ENCODE results near the gene FRMD6. TPM values are rescaled to one million over a fixed set of nuclear protein-coding genes. Genes with fewer than 3 reads are reported as not detected.
"Not testable (repeated sequence)": the region's sequence is repeated elsewhere in the genome, so short reads cannot be mapped to it uniquely, and the experiment has no call there.

Gene FRMD6
- total RNA-seq, 1 donor from 2014 or later = 5.9 TPM

GRCh38 chr14:51743588-51744000 is 91.9 kb downstream of the FRMD6 start:
- H3K4me3 Mint-ChIP-seq = no peak overlapping the region
- no peaks in the 10 kb centered on the region for H3K36me3 Mint-ChIP-seq (ENCODE audit: low read depth)
- no peaks in the 10 kb centered on the region for H3K27me3 Mint-ChIP-seq (ENCODE audit: insufficient read depth)
- H3K4me1 Mint-ChIP-seq (ENCODE audit: low read depth) = no peaks in the 10 kb centered on the region
- no peak overlapping the region for H3K27ac Mint-ChIP-seq
- intact Hi-C loops (cut with micrococcal nuclease) = loop anchor here (1.0 to 5.0 kb wide), 3 partner anchors 67 to 789 kb away; partner anchors contain the start of gene FRMD6
- H3K9me3 Mint-ChIP-seq = no peaks in the 10 kb centered on the region
- no peak for DNase-seq (ENCODE audit: low spot score)

- Mint-ChIP-seq H3K4me1 (ENCODE audit: low read depth) (no peaks in the 10 kb centered on the region), H3K27ac (no peak overlapping the region), H3K9me3 (no peaks in the 10 kb centered on the region), H3K4me3 (no peak overlapping the region), H3K27me3 (ENCODE audit: insufficient read depth) (no peaks in the 10 kb centered on the region), H3K36me3 (ENCODE audit: low read depth) (no peaks in the 10 kb centered on the region)
- peak; percentile 21 for DNase-seq (ENCODE audit: low spot score)
- intact Hi-C loops (cut with micrococcal nuclease) = loop anchor here (2.0 to 5.0 kb wide), 2 partner anchors 102 to 788 kb away; no protein-coding TSS in a partner anchor
Observed at GRCh38 chr14:51744372-51745130, 92.8 kb downstream of the FRMD6 start.

GRCh38 chr14:51746823-51747222 is 95.1 kb downstream of the FRMD6 start:
- intact Hi-C loops (cut with micrococcal nuclease) = not testable (repeated sequence)
- peak; percentile 27 for DNase-seq (ENCODE audit: low spot score)

GRCh38 chr14:51750542-51750941 is 98.8 kb downstream of the FRMD6 start:
- no peak for DNase-seq (ENCODE audit: low spot score)
- intact Hi-C loops (cut with micrococcal nuclease) = no loop called here
- Mint-ChIP-seq H3K4me1 (ENCODE audit: low read depth) (no peaks in the 10 kb centered on the region), H3K4me3 (no peak overlapping the region), H3K36me3 (ENCODE audit: low read depth) (no peaks in the 10 kb centered on the region), H3K9me3 (no peaks in the 10 kb centered on the region), H3K27me3 (ENCODE audit: insufficient read depth) (no peaks in the 10 kb centered on the region), H3K27ac (no peak overlapping the region)

More at GRCh38 chr14:51746823-51747222, 95.1 kb downstream of the FRMD6 start:
- not testable (repeated sequence) for H3K4me1 Mint-ChIP-seq (ENCODE audit: low read depth); H3K27ac Mint-ChIP-seq; H3K36me3 Mint-ChIP-seq (ENCODE audit: low read depth); H3K9me3 Mint-ChIP-seq; H3K4me3 Mint-ChIP-seq; H3K27me3 Mint-ChIP-seq (ENCODE audit: insufficient read depth)

- H3K4me3 Mint-ChIP-seq; H3K9me3 Mint-ChIP-seq; H3K27me3 Mint-ChIP-seq (ENCODE audit: insufficient read depth); H3K36me3 Mint-ChIP-seq (ENCODE audit: low read depth); intact Hi-C loops (cut with micrococcal nuclease); DNase-seq (ENCODE audit: low spot score); H3K4me1 Mint-ChIP-seq (ENCODE audit: low read depth); H3K27ac Mint-ChIP-seq: not testable (repeated sequence)
Observed at GRCh38 chr14:51751611-51752345, 100.1 kb downstream of the FRMD6 start.

GRCh38 chr14:51757756-51758155 is 106.0 kb downstream of the FRMD6 start:
- H3K9me3 Mint-ChIP-seq; H3K4me1 Mint-ChIP-seq (ENCODE audit: low read depth); H3K36me3 Mint-ChIP-seq (ENCODE audit: low read depth); H3K4me3 Mint-ChIP-seq; intact Hi-C loops (cut with micrococcal nuclease); H3K27ac Mint-ChIP-seq; DNase-seq (ENCODE audit: low spot score); H3K27me3 Mint-ChIP-seq (ENCODE audit: insufficient read depth): not testable (repeated sequence)

- Mint-ChIP-seq H3K36me3 (ENCODE audit: low read depth) (no peaks in the 10 kb centered on the region), H3K9me3 (no peaks in the 10 kb centered on the region), H3K4me1 (ENCODE audit: low read depth) (peaks cover 9% of the 10 kb centered on the region), H3K27me3 (ENCODE audit: insufficient read depth) (peaks cover 13% of the 10 kb centered on the region), H3K4me3 (no peak overlapping the region), H3K27ac (no peak overlapping the region)
- DNase-seq (ENCODE audit: low spot score) = no peak
- intact Hi-C loops (cut with micrococcal nuclease) = no loop called here
Observed at GRCh38 chr14:51759950-51760349, 108.2 kb downstream of the FRMD6 start.

- DNase-seq (ENCODE audit: low spot score); H3K4me3 Mint-ChIP-seq; H3K36me3 Mint-ChIP-seq (ENCODE audit: low read depth); H3K27me3 Mint-ChIP-seq (ENCODE audit: insufficient read depth); intact Hi-C loops (cut with micrococcal nuclease); H3K27ac Mint-ChIP-seq; H3K9me3 Mint-ChIP-seq; H3K4me1 Mint-ChIP-seq (ENCODE audit: low read depth): not testable (repeated sequence)
Observed at GRCh38 chr14:51765726-51766125, 114.0 kb downstream of the FRMD6 start.

- intact Hi-C loops (cut with micrococcal nuclease); H3K36me3 Mint-ChIP-seq (ENCODE audit: low read depth); DNase-seq (ENCODE audit: low spot score); H3K9me3 Mint-ChIP-seq; H3K4me1 Mint-ChIP-seq (ENCODE audit: low read depth); H3K27me3 Mint-ChIP-seq (ENCODE audit: insufficient read depth); H3K4me3 Mint-ChIP-seq; H3K27ac Mint-ChIP-seq: not testable (repeated sequence)
Observed at GRCh38 chr14:51766586-51766985, 114.9 kb downstream of the FRMD6 start.

GRCh38 chr14:51769261-51769660 is 117.6 kb downstream of the FRMD6 start:
- H3K27me3 Mint-ChIP-seq (ENCODE audit: insufficient read depth); H3K9me3 Mint-ChIP-seq; H3K36me3 Mint-ChIP-seq (ENCODE audit: low read depth); H3K4me1 Mint-ChIP-seq (ENCODE audit: low read depth); H3K4me3 Mint-ChIP-seq; intact Hi-C loops (cut with micrococcal nuclease); DNase-seq (ENCODE audit: low spot score); H3K27ac Mint-ChIP-seq: not testable (repeated sequence)

GRCh38 chr14:51774209-51774608 is 122.5 kb downstream of the FRMD6 start:
- Mint-ChIP-seq H3K4me3 (no peak overlapping the region), H3K4me1 (ENCODE audit: low read depth) (no peaks in the 10 kb centered on the region), H3K9me3 (no peaks in the 10 kb centered on the region), H3K27ac (no peak overlapping the region), H3K27me3 (ENCODE audit: insufficient read depth) (peaks cover 8% of the 10 kb centered on the region), H3K36me3 (ENCODE audit: low read depth) (no peaks in the 10 kb centered on the region)
- intact Hi-C loops (cut with micrococcal nuclease) = loop anchor here (10.0 kb wide), 1 partner anchor 619 kb away; no protein-coding TSS in a partner anchor
- DNase-seq (ENCODE audit: low spot score) = no peak

- Mint-ChIP-seq H3K9me3 (no peaks in the 10 kb centered on the region), H3K4me1 (ENCODE audit: low read depth) (peaks cover 9% of the 10 kb centered on the region), H3K4me3 (no peak overlapping the region), H3K36me3 (ENCODE audit: low read depth) (no peaks in the 10 kb centered on the region), H3K27me3 (ENCODE audit: insufficient read depth) (peaks cover 10% of the 10 kb centered on the region), H3K27ac (no peak overlapping the region)
- intact Hi-C loops (cut with micrococcal nuclease) = loop anchor here (10.0 kb wide), 1 partner anchor 621 kb away; no protein-coding TSS in a partner anchor
- DNase-seq (ENCODE audit: low spot score) = no peak
Observed at GRCh38 chr14:51776102-51776894, 124.6 kb downstream of the FRMD6 start.

Data from activated T-helper 1 cell treated with anti-CD3 and anti-CD28 coated beads, Interleukin-12 subunit alpha, Interleukin-12 subunit beta, Interleukin-2, Interleukin-4 antibody, amounts not matched to agents 30 ng/mL and 10 ng/mL and 1 ng/mL, durations not matched to agents 14 hours and 24 hours and 36 hours (primary cell).